ENCODE data around the gene FDX2. TPM values are rescaled to one million over a fixed set of nuclear protein-coding genes. Genes with fewer than 3 reads are reported as not detected.

Gene FDX2
- total and polyA plus RNA-seq, 2 donors (not counting 1 experiment from before 2014, with no cell fraction given): 13.9 to 21.5 TPM

DNA sequence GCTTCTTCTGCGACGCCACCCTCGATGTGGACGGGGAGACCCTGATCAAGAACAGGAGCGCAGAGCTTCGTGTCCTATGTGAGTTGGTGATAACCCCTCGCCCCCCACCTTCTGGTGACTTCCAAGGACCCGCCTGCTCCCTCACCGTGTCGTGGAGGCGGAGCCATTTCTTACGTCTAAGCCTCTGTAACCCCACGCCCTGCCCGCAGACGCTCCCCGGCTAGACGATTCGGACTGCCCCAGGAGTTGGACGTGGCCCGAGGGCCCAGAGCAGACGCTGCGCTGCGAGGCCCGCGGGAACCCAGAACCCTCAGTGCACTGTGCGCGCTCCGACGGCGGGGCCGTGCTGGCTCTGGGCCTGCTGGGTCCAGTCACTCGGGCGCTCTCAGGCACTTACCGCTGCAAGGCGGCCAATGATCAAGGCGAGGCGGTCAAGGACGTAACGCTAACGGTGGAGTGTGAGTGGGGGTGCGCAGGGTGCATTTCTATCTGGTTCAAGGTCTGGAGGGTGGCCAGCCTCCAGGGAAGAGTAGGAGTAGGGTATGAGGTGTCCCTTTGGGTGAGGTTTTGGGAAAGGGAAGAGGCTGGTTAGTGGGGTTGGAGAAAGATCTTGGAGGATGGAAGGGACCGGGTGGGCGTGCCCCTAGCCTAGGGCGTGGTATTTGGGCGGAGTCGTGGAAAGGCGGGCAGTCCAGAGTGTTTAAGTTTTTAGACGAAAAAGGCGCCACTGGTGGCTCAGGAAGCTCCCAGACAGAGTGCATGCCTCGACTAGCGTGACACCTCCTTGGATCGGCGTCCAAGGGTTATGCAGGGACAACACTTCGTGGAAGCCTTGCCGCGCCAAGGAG lies 22.8 kb downstream of the FDX2 start:
- intact Hi-C loops (cut with micrococcal nuclease): no loop called here
- H3K4me1 Mint-ChIP-seq: peaks cover 64% of the 10 kb centered on the region
- WGBS (ENCODE audit: insufficient coverage): 33% methylated on average over 56 of the region's 56 CpGs
- no peaks in the 10 kb centered on the region for H3K9me3 Mint-ChIP-seq (ENCODE audit: insufficient read depth)
- POLR2A ChIA-PET: no interaction called here
- DNase-seq: peak; percentile 64
- H3K27me3 Mint-ChIP-seq: peaks cover 39% of the 10 kb centered on the region
- CTCF ChIA-PET: interaction anchor here (1.1 to 8.5 kb wide), 2 partner anchors 21 to 22 kb away, joined by 5 to 116 read pairs; partner anchors contain the start of gene ICAM1
- Histone ChIP-seq H3K27ac (ENCODE audit: low read length in 2 of 2) (no peak overlapping the region), H4K20me1 (ENCODE audit: control insufficient read depth, insufficient read depth, low read length, poor library complexity, severe bottlenecking) (peaks cover 29% of the 10 kb centered on the region), H3K4me3 (ENCODE audit: control extremely low read depth in 1 of 5, extremely low read depth in 1 of 5, insufficient read depth in 1 of 5, low read depth in 2 of 5, low read length in 4 of 5) (peak overlapping the region in 4 of 5 experiments; percentile 13 to 63 (median 31)), H3K9me3 (ENCODE audit: control extremely low read depth in 1 of 3, control insufficient read depth in 2 of 3, insufficient read depth in 1 of 3, low read length in 2 of 3) (peaks cover 0 to 63% (median 0%) of the 10 kb centered on the region in 3 donors), H3K9ac (ENCODE audit: low read length) (peak overlapping the region; percentile 64), H2AFZ (ENCODE audit: insufficient read depth, low read depth, low read length, poor library complexity, severe bottlenecking) (peak overlapping the region; percentile 48), H3K4me2 (replicated peaks; ENCODE audit: low read depth, low read length, poor library complexity, severe bottlenecking) (peak overlapping the region; percentile 96), H3K36me3 (replicated peaks in 1 of 2; ENCODE audit: control extremely low read depth in 1 of 2, control insufficient read depth in 1 of 2, extremely low read depth in 1 of 2, insufficient read depth in 2 of 2, low read length in 1 of 2) (no peaks in the 10 kb centered on the region), H3K79me2 (ENCODE audit: control insufficient read depth, insufficient read depth, low read length) (no peaks in the 10 kb centered on the region), H3K27me3 (replicated peaks in 1 of 4; ENCODE audit: control extremely low read depth in 1 of 4, control insufficient read depth in 3 of 4, insufficient read depth in 4 of 4, low read length in 3 of 4) (peaks cover 0 to 83% (median 56%) of the 10 kb centered on the region in 4 experiments), H3K4me1 (ENCODE audit: control insufficient read depth in 2 of 2, insufficient read depth in 2 of 2, low read length in 2 of 2) (peaks cover 79 to 82% of the 10 kb centered on the region in 2 donors)
- H3K27ac Mint-ChIP-seq: peak overlapping the region; percentile 50
- TF ChIP-seq EZH2 (IDR thresholded peaks at IDR 0.05; ENCODE audit: borderline replicate concordance, insufficient read depth, low read depth, low read length, poor library complexity, severe bottlenecking): no peak
- TF ChIP-seq, protein P1, sequence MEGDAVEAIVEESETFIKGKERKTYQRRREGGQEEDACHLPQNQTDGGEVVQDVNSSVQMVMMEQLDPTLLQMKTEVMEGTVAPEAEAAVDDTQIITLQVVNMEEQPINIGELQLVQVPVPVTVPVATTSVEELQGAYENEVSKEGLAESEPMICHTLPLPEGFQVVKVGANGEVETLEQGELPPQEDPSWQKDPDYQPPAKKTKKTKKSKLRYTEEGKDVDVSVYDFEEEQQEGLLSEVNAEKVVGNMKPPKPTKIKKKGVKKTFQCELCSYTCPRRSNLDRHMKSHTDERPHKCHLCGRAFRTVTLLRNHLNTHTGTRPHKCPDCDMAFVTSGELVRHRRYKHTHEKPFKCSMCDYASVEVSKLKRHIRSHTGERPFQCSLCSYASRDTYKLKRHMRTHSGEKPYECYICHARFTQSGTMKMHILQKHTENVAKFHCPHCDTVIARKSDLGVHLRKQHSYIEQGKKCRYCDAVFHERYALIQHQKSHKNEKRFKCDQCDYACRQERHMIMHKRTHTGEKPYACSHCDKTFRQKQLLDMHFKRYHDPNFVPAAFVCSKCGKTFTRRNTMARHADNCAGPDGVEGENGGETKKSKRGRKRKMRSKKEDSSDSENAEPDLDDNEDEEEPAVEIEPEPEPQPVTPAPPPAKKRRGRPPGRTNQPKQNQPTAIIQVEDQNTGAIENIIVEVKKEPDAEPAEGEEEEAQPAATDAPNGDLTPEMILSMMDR (IDR thresholded peaks at IDR 0.05): no peak
- peak overlapping the region; percentile 87 for H3K4me3 Mint-ChIP-seq
- no peak for ATAC-seq (ENCODE audit: low read depth)

Data from B cell (primary cell).